Ammon's horn (tissue), 1 donor: ENCODE results near the gene CLEC12A.
A peak's percentile ranks its signal among the peaks of the same experiment; 100 is the strongest.
"Not testable (repeated sequence)": the region's sequence is repeated elsewhere in the genome, so short reads cannot be mapped to it uniquely, and the experiment has no call there.

Source experiments
- DNase-seq: peaks from one replicate; pipeline ENCODE4 v3.0.0-alpha.2; 2016; ENCODE audit warnings: low spot score

Gene CLEC12A

DNA sequence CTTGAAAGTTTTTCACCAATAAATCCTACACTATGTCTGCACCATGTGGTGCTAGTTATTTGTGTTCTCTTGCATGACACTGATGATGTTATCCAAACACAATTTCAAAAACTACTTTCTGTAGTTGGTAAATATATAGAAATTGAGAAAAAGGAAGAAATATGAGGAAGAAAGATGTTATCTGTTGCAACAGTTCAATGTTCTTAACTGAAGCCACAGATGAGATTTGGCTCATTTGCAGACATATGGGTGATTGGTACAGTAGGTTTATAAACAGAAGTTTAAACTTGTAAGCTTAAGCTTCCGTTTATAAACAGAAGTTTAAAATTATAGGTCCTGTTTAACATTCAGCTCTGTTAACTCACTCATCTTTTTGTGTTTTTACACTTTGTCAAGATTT lies at the start of gene CLEC12A:
Gene CLEC12A (plus strand): TSS at position 229 of the 400 bp plus-strand sequence. CDS start 188 bp downstream, outside the sequence.
- DNase-seq, result no peak

DNA sequence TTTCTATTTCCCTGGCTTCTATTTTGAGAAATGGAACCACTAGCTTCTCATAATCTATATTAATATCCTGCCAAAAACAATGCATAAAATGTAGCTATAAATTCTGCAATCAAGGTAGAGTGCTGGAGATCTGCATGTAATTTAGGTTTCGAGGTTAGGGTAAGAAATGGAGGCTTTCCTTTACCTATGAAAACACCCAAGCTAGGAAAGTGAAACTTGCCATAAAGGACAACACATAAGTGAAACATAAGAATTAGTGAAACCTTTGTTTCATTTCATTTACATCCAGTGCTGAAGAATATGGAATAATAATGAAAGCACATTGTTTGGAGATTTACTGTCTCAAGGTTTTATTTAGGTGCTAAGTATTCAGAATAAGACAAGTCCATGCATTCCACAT lies 48.8 kb upstream of the CLEC12A start:
- no peak for DNase-seq

DNA sequence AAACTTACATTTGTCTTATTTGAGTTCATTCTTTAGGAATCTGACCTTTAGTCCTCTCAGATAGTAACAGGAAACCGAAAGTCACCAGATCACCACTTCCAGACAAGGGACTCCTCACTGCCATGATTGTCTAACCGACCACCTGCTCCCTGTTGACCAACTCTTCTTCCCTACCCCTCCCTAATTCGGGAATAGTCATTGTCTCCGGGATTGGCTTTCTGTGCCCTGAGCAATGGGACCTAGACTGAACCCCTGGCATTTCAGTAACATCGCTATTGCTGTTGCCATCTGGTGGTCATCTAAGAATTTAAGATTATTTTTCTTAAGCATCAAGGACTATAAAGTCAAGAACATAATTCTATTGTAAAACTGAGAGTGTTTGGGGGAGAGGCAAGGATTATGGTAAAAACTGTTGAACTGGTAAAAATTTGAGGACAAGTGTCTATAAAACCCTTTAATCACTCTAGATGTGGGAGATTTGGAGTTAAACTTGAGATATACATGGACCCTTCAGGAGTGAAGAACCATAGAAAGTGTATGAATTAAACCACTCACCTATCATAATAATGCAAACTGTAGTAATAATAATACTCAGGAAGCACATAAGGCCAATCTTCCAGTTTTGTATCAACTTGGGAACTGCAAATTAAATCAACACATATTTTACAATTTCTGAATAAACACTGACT lies 45.4 kb upstream of the CLEC12A start:
- DNase-seq, result peak; percentile 55

DNA sequence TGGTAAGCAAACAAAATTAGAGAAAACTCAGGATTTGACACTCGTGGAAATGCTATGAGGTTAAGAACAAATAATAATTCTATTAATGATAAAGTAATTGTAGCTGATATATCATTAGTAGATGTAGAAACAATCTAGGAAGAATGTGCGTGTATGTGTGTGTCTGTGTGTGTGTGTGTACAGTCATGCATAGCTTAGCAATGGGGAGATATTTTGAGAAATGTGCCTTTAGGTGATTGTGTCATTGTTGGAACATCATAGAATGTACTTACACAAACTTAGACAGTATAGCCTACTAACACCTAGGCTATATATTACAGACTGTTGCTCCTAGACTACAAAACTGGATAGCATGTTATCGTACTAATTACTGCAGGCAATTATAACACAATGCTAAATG lies 44.3 kb upstream of the CLEC12A start:
- no peak for DNase-seq

DNA sequence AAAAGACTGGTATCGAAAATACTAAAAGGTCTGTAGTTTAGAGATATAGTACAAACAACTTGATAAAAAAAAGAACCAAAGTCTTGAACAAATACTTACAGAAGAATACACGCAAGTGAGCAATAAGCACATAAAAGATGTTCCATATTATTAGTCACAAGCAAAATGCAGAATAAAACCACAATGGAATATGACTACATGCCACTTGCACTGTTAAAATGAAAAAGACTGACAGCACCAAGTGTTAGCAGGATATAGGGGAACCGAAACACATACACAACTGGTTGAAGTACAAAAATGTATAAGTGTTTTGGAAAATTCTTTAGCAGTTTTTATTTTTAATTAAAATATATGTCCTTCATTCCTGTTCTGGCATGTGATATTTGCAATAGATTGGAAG lies 42.6 kb upstream of the CLEC12A start:
- DNase-seq, result no peak

DNA sequence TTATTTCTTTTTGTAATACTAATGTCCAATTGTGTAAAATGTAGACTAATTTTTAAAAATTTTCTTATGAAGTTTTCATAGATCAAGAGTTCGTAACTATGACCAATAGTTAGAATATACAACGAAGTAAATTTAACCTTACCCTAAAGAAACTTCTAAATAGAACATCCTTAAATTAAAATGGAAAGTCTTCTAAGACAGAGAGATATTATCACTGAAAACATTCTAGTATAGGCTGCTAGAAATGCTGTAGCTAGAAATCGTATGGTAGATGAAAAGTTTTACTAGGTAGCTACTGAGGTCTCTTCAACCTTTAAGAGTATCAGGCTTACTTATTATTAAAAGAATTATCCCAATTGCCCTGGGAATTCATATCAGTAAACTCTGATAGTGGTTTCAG lies 40.0 kb upstream of the CLEC12A start:
- DNase-seq, result no peak

DNA sequence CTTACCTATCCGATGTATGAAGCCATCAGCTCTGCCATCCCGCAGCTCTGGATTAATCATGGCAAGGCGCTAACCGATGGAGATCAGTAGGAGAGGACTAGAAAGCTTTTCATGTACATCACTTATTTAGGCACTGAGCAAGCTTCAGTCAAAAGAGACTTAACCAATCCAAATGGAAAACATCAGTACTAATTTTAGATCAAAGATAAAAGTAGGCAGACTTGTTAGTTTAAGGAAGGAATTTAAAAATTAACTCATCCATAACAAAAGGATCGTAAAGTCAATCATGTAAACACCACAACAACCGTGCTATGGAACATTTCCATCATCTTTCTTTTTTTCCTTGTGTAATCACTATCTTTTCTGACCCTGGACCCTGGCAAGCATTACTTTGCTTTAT lies 38.9 kb upstream of the CLEC12A start, which contains the start of gene CLEC2A:
Gene CLEC2A (minus strand): TSS at position 101 of the 400 bp plus-strand sequence. CDS start 41 bp downstream, at position 60.
- no peak for DNase-seq

DNA sequence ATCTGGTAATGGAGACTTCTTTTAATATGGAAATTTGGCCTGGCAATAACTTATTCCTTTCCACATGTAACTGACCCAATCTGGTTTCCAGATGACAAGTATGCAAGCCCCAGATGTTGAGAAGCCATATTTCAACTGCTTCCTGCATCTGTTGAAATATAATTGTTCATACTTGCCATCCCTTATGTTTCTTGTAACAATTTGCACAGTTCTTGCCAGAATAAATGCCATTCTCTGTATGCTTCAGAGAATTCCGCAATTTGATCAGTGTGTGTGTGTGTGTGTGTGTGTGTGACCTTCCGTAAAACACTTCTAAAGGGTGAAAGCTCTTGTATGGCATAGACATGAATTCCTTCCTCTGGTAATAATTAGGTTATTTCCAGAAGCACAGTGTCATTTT lies 37.3 kb upstream of the CLEC12A start:
- no peak for DNase-seq

DNA sequence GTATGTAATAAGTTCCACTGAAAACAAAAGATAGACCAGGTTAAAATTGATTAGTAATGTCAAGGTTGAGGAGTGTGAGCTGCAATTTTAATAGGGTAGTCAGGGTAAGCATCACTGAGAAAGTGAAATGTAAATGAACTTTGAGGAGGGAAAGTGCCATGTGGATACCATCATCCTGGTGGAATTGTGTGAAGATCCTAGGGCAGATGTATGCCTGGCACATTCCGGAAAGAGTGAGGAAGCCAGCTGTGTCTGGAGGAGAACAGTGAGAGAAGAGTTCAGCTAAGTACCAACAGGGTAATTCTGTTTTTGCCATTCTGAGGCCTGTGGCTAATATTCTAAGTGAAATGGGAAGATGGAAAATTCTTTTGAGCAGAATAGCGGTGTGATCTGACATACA lies 36.2 kb upstream of the CLEC12A start:
- no peak for DNase-seq

DNA sequence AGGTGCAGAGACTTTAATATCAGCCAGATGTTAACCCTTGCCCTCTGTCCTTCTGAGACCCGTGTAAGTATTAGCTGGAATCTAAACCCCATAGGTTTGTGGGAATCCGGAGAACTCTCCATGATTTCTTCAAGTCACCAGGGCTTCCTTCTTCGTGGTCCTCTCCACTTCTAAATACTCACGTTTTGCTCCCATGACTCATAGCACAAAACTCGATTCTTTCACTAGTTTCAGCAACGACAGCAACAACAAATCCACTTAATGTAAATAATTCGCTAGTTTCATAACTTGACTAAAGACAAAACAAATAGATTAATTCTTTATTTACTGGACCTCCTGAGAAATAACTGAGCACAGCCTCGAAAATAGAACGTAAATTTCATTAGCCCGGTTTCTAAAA lies 34.6 kb upstream of the CLEC12A start:
- DNase-seq, result no peak

DNA sequence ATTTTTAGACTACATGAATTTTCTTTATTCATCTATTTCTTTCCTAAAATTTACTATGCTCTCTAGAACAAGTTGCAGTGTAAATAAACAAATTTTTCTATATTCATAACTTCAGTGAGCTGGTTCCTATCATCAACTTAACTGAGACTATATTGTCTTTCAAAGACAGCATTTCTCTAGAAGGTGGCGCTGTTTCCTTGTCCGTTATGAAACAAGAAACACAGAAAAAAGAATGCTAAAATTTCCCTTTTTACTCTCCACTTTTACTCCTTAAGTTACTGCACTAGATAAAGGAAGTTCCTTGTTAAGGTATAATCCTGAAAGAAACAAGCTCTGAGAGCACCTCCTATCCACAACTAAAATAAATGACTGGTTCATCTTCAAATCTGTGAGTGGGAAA lies 30.8 kb upstream of the CLEC12A start:
- DNase-seq, result peak; percentile 17

DNA sequence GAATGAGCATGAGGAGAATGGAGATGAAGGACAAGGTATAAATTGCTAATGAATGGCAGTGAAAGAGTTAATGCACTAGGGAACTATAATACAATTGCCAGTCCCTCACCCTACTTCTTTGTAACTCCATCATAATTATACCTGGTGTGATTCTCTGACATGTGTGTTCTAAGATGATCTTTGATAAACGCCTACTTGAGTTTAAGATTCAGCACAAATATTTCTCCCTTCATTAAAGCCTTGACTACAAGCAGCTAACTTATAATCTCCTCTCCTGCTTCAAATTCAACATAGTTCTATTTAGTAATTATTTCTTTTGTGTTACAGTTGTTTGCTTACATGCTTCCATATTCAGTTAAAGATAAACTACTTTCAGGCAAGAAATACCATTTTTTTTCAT lies 29.4 kb upstream of the CLEC12A start:
- no peak for DNase-seq

DNA sequence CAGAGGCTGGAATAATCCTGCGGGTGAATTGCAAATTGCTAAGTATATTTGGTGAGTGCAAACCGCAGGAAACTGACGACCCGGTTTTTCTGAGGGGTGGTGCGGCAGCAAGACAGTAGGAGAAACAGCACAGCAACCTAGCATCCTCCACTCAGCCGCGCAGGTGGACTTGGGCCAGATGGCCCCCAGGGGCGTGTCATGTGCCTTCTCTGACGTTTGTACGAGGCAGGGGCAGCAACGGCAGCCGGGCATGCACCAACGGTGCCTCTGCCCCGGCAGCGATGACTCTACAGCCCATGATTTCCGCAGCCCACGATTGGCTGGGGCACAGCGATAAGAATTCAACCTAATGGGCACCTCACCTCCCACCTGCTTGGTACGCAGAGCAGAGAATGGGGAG lies 28.0 kb upstream of the CLEC12A start:
- no peak for DNase-seq

DNA sequence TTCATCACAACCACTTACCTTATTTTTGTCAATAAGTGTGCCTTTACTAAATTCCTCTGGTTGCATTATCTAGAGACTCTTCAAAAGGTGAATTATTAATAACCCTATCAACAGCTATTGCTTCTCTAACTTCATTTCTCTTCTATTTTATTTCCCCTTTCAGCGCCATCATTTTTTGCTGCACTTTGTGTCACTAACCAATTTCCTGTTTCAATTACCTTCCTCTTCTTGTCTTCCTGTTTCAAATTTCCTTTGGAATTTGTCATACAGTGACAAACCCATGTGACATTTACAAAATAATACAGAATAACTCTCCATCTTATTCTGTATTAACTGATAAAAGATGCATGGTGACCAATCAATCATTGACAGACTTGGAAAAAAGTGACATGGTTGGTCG lies 26.8 kb upstream of the CLEC12A start:
- DNase-seq, result no peak

DNA sequence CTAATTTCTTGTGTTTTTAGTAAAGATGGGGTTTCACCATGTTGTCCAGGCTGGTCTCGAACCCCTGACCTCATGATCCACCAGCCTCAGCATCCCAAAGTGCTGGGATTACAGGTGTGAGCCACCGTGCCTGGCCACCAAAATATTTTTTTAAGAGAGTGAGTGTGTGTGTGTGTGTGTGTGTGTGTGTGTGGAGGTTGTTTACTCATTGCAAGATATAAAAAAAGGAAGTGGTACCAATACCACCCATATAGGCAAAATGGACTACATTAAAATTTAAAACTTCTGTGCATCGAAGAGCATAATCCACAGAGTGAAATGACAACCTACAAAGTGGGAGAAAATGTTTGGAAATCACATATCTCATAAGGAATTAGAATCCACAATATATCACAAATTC lies 23.5 kb upstream of the CLEC12A start:
- no peak for DNase-seq

DNA sequence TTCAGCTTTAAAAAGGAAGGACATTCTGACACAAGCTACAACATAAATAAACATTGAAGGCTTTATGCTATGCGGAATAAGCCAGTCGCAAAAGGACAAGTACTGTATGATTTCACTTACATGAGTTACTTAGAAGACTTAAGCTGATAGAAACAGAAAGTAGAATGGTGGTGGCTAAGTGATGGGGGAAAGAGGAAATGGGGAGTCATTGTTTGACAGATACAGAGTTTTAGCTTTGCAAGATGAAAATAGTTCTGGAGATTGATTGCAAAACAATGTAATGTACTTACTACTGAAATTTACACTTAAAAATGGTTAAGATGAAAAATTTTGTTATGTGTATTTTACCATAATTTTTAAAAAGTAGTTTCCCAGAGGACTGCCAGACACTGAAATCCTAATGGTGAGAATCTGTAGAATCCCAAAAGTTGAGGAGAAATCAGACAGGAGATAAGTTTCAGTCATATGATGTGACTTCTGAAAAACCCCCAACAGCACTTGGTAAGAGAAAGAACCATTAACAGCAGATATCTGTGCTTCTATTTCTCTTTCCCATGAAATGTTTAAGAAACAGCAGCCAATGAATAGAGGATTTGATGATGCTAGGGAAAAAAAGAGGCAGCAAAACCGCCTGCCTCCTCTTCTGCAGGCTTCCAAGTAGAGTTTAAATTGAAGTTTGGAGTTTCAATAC lies 22.5 kb upstream of the CLEC12A start:
- peak; percentile 30 for DNase-seq

DNA sequence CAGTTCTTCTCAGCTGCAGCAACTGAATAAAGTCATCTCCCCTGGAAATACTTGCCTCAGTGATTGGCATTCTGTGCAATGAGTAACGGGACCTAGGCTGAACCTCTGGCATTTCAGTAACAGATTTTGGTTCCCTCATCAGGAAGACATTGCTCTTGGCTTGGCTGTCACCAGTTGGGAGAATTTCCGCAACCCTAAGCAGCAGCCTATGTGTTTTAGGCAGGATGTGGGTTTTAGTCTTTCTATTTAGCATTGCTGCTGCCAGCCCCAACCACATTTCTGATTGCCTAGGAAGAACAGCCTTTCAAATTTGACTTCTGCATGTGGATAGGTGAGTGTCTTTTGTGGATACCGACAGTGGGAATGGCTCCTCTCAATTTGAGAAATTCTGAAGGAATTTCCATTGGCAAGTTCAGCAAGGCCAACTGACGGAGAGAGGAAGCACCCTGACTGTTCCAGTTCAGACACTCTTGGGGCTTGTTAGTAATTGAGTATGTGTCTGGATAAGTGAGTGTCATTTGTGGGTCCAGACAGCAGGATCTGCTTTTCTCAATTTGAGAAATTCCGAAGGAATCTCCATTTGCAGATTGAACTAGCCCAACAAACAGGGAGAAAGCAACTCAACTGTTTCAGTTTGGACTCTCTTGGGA lies 20.1 kb upstream of the CLEC12A start:
- DNase-seq, result peak; percentile 13

DNA sequence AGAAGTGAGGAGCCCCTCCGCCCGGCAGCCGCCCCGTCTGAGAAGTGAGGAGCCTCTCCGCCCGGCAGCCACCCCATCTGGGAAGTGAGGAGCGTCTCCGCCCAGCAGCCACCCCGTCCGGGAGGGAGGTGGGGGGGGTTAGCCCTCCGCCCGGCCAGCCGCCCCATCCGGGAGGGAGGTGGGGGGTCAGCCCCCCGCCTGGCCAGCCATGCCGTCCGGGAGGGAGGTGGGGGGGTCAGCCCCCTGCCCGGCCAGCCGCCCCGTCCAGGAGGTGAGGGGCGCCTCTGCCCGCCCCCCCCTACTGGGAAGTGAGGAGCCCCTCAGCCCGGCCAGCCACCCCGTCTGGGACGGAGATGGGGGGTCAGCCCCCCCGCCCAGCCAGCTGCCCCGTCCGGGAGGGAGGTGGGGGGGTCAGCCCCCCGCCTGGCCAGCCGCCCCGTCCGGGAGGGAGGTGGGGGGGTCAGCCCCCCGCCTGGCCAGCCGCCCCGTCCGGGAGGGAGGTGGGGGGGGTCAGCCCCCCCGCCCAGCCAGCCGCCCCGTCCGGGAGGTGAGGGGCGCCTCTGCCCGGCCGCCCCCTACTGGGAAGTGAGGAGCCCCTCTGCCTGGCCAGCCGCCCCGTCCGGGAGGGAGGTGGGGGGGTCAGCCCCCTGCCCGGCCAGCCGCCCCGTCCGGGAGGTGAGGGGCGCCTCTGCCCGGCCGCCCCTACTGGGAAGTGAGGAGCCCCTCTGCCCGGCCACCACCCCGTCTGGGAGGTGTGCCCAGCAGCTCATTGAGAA lies 18.1 kb upstream of the CLEC12A start:
- DNase-seq, result not testable (repeated sequence)

DNA sequence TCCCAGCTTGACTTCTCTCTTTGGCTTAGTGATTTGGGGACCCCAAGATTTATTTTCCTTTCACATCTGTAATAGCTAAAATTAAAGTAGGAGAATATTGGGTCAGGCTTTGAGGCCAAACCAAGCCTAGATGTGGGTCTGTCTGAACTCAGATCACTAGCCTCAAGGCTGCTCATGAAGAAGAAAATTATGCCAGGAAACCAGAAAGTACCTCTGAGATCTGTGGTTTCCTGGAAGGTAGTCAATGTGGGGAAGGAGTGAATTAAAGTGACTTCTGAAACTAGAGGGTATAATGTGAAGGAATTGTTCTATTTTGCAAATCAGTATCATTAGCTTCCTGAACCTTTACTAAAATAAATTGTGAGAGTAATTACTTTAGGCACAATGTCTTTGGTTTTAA lies 13.4 kb upstream of the CLEC12A start:
- no peak for DNase-seq

DNA sequence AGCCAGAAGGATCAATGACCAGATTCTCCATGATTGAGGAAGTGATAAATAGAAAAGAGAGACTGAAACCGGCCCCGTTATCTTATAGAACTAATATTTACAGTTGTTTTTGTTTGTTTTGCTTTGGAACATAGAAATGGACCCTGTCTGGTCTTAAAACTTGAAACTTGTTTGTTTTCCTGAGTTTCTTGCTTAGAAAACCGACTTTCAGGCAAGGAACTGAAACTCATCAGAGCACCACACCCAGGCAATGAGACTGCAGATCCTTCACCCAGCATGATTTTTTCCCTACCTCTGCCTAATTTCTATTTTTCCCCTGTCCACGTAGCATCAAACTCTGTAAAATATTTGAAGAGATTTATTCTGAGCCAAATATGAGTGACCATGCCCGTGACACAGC lies 10.6 kb upstream of the CLEC12A start:
- DNase-seq, result no peak

DNA sequence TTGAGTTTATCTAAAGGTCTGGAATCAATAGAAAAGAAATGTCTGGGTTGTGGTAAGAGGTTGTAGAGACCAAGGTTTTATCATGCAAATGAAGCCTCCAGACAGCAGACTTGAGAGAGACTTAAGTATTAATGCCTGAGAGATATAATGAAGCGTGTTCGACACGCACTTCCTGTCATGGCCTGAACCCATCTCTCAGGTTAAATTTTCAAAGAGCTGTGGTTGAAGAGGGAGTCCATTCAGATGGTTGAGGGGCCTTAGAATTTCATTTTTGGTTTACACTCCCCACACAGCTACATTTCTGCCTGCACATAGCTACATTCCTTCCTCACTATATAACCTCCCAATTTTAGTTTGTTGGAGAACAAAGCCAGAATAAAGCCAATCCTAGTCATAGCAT lies 10.1 kb upstream of the CLEC12A start:
- DNase-seq, result no peak

DNA sequence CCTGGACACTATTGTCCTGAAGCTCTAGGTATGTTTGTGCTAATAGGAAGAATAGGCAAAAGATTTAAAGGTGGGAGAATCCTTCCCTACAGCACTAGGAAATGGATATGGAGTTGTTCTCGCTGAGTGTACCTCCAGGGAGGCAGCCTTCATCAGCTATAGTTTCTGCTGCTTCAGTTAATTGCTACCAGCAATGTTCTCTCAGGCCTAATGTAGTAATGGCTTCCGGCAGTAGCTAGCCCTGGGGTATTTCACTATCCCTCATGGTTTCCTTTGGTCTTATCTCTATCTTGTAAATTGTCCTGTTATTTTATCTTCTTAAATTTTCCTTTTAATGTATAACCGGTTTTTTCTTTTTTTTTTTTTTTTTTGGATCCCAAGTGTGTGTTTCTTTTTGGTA lies 9.3 kb upstream of the CLEC12A start:
- no peak for DNase-seq

DNA sequence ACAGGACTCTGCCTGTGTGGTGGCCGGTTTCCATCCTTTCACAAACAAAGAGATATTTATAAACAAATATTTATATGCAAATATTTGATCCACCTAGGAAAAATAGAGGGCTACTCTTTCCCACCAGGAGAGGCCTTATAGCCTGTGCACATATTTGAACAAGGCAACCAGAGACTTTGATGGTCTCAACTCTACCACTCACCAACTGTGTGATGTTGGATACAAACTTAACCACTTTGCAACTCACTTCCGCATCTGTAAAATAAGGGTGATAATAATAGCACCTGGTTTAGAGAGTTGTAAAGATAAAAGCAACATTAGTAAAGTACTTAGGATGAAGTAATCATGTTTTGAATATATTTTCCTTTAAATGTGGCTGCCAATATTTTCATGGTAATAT lies 1.5 kb upstream of the CLEC12A start:
- no peak for DNase-seq
